CD1c-positive myeloid dendritic cell (primary cell): ENCODE data around the gene HUWE1.
"Not testable (repeated sequence)": the region's sequence is repeated elsewhere in the genome, so short reads cannot be mapped to it uniquely, and the experiment has no call there.

Experiments
- DNase-seq: peaks from one replicate; pipeline ENCODE4 v3.0.0-alpha.2; 2016; ENCODE audit errors: extremely low spot score

Gene HUWE1

GRCh38 chrX:53511322-53511721 lies 175.2 kb downstream of the HUWE1 start:
- DNase-seq, result peak; percentile 53

- not testable (repeated sequence) for DNase-seq
Measured at GRCh38 chrX:53504035-53504434, 182.5 kb downstream of the HUWE1 start.

GRCh38 chrX:53494436-53494835 lies 192.1 kb downstream of the HUWE1 start:
- DNase-seq, result peak; percentile 6

- no peak for DNase-seq
Measured at GRCh38 chrX:53486285-53486684, 200.2 kb downstream of the HUWE1 start.

GRCh38 chrX:53483838-53484405 lies 202.6 kb downstream of the HUWE1 start:
- DNase-seq, result no peak

- no peak for DNase-seq
Measured at GRCh38 chrX:53483416-53483815, 203.1 kb downstream of the HUWE1 start.
